ENCODE data around the gene TMEM255B.

Gene TMEM255B

GRCh38 chr13:113811081-113811928, 52.3 kb downstream of the TMEM255B start:
- H3K9ac ChIP-seq (ENCODE audit: low read length): no peak overlapping the region
- no peak overlapping the region for H3K27ac ChIP-seq (ENCODE audit: low read depth, low read length)
- no peaks in the 10 kb centered on the region for H3K9me2 ChIP-seq (replicated peaks; ENCODE audit: insufficient read depth, low read length)
- TF ChIP-seq EZH2phosphoT487 (conservative IDR thresholded peaks at IDR 0.05; ENCODE audit: low read length): no peak
- TF ChIP-seq, protein P1, sequence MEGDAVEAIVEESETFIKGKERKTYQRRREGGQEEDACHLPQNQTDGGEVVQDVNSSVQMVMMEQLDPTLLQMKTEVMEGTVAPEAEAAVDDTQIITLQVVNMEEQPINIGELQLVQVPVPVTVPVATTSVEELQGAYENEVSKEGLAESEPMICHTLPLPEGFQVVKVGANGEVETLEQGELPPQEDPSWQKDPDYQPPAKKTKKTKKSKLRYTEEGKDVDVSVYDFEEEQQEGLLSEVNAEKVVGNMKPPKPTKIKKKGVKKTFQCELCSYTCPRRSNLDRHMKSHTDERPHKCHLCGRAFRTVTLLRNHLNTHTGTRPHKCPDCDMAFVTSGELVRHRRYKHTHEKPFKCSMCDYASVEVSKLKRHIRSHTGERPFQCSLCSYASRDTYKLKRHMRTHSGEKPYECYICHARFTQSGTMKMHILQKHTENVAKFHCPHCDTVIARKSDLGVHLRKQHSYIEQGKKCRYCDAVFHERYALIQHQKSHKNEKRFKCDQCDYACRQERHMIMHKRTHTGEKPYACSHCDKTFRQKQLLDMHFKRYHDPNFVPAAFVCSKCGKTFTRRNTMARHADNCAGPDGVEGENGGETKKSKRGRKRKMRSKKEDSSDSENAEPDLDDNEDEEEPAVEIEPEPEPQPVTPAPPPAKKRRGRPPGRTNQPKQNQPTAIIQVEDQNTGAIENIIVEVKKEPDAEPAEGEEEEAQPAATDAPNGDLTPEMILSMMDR (IDR thresholded peaks at IDR 0.05; ENCODE audit: insufficient read depth, low read length, poor library complexity, severe bottlenecking): no peak
- no peak overlapping the region for H3K4me2 ChIP-seq (ENCODE audit: low read depth, low read length, poor library complexity, severe bottlenecking)
- H4K20me1 ChIP-seq (ENCODE audit: low read depth, low read length): no peaks in the 10 kb centered on the region
- no peak overlapping the region for H2AFZ ChIP-seq (ENCODE audit: low read depth, low read length, severe bottlenecking)
- H3K9me3 ChIP-seq (ENCODE audit: insufficient read depth, low read length): peaks cover 12% of the 10 kb centered on the region; the same call in 1 of the 2 replicates
- no peaks in the 10 kb centered on the region for H3K36me3 ChIP-seq (ENCODE audit: low read length)
- no peaks in the 10 kb centered on the region for H3F3A ChIP-seq (ENCODE audit: insufficient read depth)
- no peaks in the 10 kb centered on the region for H3K27me3 ChIP-seq (ENCODE audit: low read length)
- H3K4me3 ChIP-seq (ENCODE audit: insufficient read depth, low read length, poor library complexity, severe bottlenecking): no peak overlapping the region
- no peaks in the 10 kb centered on the region for H3K79me2 ChIP-seq (ENCODE audit: insufficient read depth, low read length)

DNA sequence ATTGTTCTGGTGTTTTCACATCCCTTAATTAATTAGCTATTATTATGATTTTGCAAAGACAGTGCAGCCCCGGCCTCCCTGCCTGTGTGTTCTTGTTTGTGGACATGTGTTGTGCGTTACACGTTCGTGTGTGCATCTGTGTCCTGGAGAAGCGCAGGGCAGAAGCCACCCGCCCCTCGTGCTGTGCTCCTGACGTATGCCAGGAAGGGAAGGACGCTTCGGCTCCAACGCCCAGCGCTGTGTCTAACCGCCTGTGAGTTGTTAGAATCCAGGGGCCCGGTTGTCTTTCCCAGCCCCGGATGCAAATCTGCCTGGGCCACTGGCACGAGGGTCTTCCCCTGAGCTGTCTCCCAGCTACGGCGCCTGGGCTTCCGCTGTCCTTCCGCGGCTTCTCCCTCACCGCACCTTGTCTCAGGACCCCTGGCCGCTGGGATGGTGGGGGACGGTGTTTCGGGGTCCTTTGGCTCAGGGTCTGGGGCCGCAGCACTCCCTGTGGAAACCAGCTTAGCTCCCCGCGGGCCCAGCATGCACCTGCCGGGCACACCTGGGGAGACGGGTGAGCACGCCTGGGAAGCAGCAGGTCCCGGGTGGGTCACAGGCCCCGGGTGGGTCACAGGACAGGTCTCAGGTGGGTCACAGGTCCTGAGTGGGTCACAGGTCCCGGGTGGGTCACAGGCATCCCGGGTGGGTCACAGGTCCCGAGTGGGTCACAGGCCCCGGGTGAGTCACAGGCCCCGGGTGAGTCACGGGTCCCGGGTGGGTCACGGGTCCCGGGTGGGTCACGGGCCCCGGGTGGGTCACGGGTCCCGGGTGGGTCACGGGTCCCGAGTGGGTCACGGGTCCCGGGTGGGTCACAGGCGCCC, 53.4 kb downstream of the TMEM255B start:
- TF ChIP-seq, protein P1 (IDR thresholded peaks at IDR 0.05; ENCODE audit: insufficient read depth, low read length, poor library complexity, severe bottlenecking): no peak
- TF ChIP-seq EZH2phosphoT487 (conservative IDR thresholded peaks at IDR 0.05; ENCODE audit: low read length): no peak
- peaks cover 12% of the 10 kb centered on the region; the same call in 1 of the 2 replicates for H3K9me3 ChIP-seq (ENCODE audit: insufficient read depth, low read length)
- H4K20me1 ChIP-seq (ENCODE audit: low read depth, low read length): no peaks in the 10 kb centered on the region
- no peak overlapping the region for H3K4me3 ChIP-seq (ENCODE audit: insufficient read depth, low read length, poor library complexity, severe bottlenecking)
- no peak overlapping the region for H3K9ac ChIP-seq (ENCODE audit: low read length)
- no peaks in the 10 kb centered on the region for H3F3A ChIP-seq (ENCODE audit: insufficient read depth)
- no peaks in the 10 kb centered on the region for H3K79me2 ChIP-seq (ENCODE audit: insufficient read depth, low read length)
- H3K9me2 ChIP-seq (replicated peaks; ENCODE audit: insufficient read depth, low read length): no peaks in the 10 kb centered on the region
- H3K36me3 ChIP-seq (ENCODE audit: low read length): no peaks in the 10 kb centered on the region
- no peaks in the 10 kb centered on the region for H3K27me3 ChIP-seq (ENCODE audit: low read length)
- H3K4me2 ChIP-seq (ENCODE audit: low read depth, low read length, poor library complexity, severe bottlenecking): no peak overlapping the region
- no peak overlapping the region for H2AFZ ChIP-seq (ENCODE audit: low read depth, low read length, severe bottlenecking)
- H3K27ac ChIP-seq (ENCODE audit: low read depth, low read length): no peak overlapping the region

GRCh38 chr13:113813070-113813748, 54.2 kb downstream of the TMEM255B start:
- H3K9me2 ChIP-seq (replicated peaks; ENCODE audit: insufficient read depth, low read length): no peaks in the 10 kb centered on the region
- peaks cover 7% of the 10 kb centered on the region; the same call in 1 of the 2 replicates for H3K9me3 ChIP-seq (ENCODE audit: insufficient read depth, low read length)
- H3F3A ChIP-seq (ENCODE audit: insufficient read depth): no peaks in the 10 kb centered on the region
- H2AFZ ChIP-seq (ENCODE audit: low read depth, low read length, severe bottlenecking): no peak overlapping the region
- H3K79me2 ChIP-seq (ENCODE audit: insufficient read depth, low read length): no peaks in the 10 kb centered on the region
- H3K4me2 ChIP-seq (ENCODE audit: low read depth, low read length, poor library complexity, severe bottlenecking): no peak overlapping the region
- no peak for TF ChIP-seq EZH2phosphoT487 (conservative IDR thresholded peaks at IDR 0.05; ENCODE audit: low read length)
- TF ChIP-seq, protein P1 (IDR thresholded peaks at IDR 0.05; ENCODE audit: insufficient read depth, low read length, poor library complexity, severe bottlenecking): no peak
- H3K9ac ChIP-seq (ENCODE audit: low read length): no peak overlapping the region
- no peaks in the 10 kb centered on the region for H3K36me3 ChIP-seq (ENCODE audit: low read length)
- H4K20me1 ChIP-seq (ENCODE audit: low read depth, low read length): no peaks in the 10 kb centered on the region
- H3K4me3 ChIP-seq (ENCODE audit: insufficient read depth, low read length, poor library complexity, severe bottlenecking): no peak overlapping the region
- no peaks in the 10 kb centered on the region for H3K27me3 ChIP-seq (ENCODE audit: low read length)
- H3K27ac ChIP-seq (ENCODE audit: low read depth, low read length): no peak overlapping the region

Measured in SU-DHL-6 (cell line).